Astrocyte (in vitro differentiated cells and primary cell): ENCODE results near the gene RPL35A. TPM values are rescaled to one million over a fixed set of nuclear protein-coding genes. Genes with fewer than 3 reads are reported as not detected.

Experiments
- DNase-seq: peaks from one replicate; pipeline ENCODE4 v3.0.0-alpha.2; 2010; ENCODE audit warnings: low read depth
- FAIRE-seq: peaks from 2 replicates; lab custom pipeline; 2011; peaks lifted over from hg19 to GRCh38; lab: Jason Lieb, UNC
- H2AFZ ChIP-seq: 2 replicates; pipeline ENCODE4 v1.6.0; 2012; ENCODE audit warnings: low read depth, low read length, inconsistent platforms
- H3K27ac ChIP-seq: 2 replicates; pipeline ENCODE4 v1.5.1; 2011; ENCODE audit warnings: low read depth, low read length, inconsistent platforms
- H3K27me3 ChIP-seq: 2 replicates; pipeline ENCODE4 v1.6.0; 2011; ENCODE audit warnings: low read length, inconsistent platforms; ENCODE audit not compliant: insufficient read depth
- H3K36me3 ChIP-seq: 2 replicates; pipeline ENCODE4 v1.5.1; 2011; ENCODE audit warnings: low read length, inconsistent platforms; ENCODE audit not compliant: insufficient read depth
- H3K4me1 ChIP-seq: 2 replicates; pipeline ENCODE4 v1.5.1; 2011; ENCODE audit warnings: low read length, inconsistent platforms; ENCODE audit not compliant: insufficient read depth
- H3K4me2 ChIP-seq: 2 replicates; pipeline ENCODE4 v1.6.0; 2012; ENCODE audit warnings: low read length, inconsistent platforms
- H3K4me3 ChIP-seq: 2 replicates; pipeline ENCODE4 v1.5.1; 2011; ENCODE audit warnings: low read depth, mild to moderate bottlenecking, low read length, inconsistent platforms; ENCODE audit not compliant: insufficient read depth
- H3K79me2 ChIP-seq: 2 replicates; pipeline ENCODE4 v1.6.0; 2012; ENCODE audit warnings: mild to moderate bottlenecking, low read length, inconsistent platforms; ENCODE audit not compliant: insufficient read depth
- H3K9ac ChIP-seq: 2 replicates; pipeline ENCODE4 v1.6.0; 2012; ENCODE audit warnings: mild to moderate bottlenecking, low read length, inconsistent platforms
- H3K9me3 ChIP-seq: 2 replicates; pipeline ENCODE4 v1.5.1; 2012; ENCODE audit warnings: low read depth, mild to moderate bottlenecking, low read length, inconsistent platforms; ENCODE audit not compliant: insufficient read depth
- H4K20me1 ChIP-seq: 2 replicates; pipeline ENCODE4 v1.6.0; 2012; ENCODE audit warnings: low read length, inconsistent platforms; ENCODE audit not compliant: insufficient read depth
- H3K27ac Mint-ChIP-seq: one replicate; pipeline ENCODE4 v1.8.0; 2021; ENCODE audit warnings: mild to moderate bottlenecking, mixed read lengths; ENCODE audit not compliant: unreplicated experiment
- H3K27me3 Mint-ChIP-seq: one replicate; pipeline ENCODE4 v1.8.0; 2021; ENCODE audit warnings: low read depth, mixed read lengths; ENCODE audit not compliant: unreplicated experiment
- H3K36me3 Mint-ChIP-seq: one replicate; pipeline ENCODE4 v1.8.0; 2021; ENCODE audit warnings: low read depth, mixed read lengths; ENCODE audit not compliant: unreplicated experiment
- H3K4me1 Mint-ChIP-seq: one replicate; pipeline ENCODE4 v1.8.0; 2021; ENCODE audit warnings: low read depth, mixed read lengths; ENCODE audit not compliant: unreplicated experiment
- H3K4me3 Mint-ChIP-seq: one replicate; pipeline ENCODE4 v1.8.0; 2021; ENCODE audit warnings: mild to moderate bottlenecking, moderate library complexity, mixed read lengths; ENCODE audit not compliant: unreplicated experiment
- H3K9me3 Mint-ChIP-seq: one replicate; pipeline ENCODE4 v1.8.0; 2021; ENCODE audit warnings: mild to moderate bottlenecking, mixed read lengths; ENCODE audit not compliant: unreplicated experiment
- EZH2 ChIP-seq: IDR thresholded peaks from 2 replicates; pipeline ENCODE4 v1.6.1; 2012; ENCODE audit warnings: mild to moderate bottlenecking, low read length, inconsistent platforms; ENCODE audit not compliant: insufficient read depth
- total RNA-seq: library from RNA; stranded (reverse); gene quantifications from 2 replicates; pipeline ENCODE4 v1.2.1, GENCODE V29; 2021
- TF ChIP-seq, protein P1 (sequence below): IDR thresholded peaks from 2 replicates; pipeline ENCODE4 v1.5.1; 2011; ENCODE audit warnings: low read depth, mild to moderate bottlenecking, inconsistent platforms, low read length, moderate library complexity; ENCODE audit not compliant: insufficient read depth

RPL35A gene
- total RNA-seq, 1 donor from 2014 or later: 1,031 TPM

DNA sequence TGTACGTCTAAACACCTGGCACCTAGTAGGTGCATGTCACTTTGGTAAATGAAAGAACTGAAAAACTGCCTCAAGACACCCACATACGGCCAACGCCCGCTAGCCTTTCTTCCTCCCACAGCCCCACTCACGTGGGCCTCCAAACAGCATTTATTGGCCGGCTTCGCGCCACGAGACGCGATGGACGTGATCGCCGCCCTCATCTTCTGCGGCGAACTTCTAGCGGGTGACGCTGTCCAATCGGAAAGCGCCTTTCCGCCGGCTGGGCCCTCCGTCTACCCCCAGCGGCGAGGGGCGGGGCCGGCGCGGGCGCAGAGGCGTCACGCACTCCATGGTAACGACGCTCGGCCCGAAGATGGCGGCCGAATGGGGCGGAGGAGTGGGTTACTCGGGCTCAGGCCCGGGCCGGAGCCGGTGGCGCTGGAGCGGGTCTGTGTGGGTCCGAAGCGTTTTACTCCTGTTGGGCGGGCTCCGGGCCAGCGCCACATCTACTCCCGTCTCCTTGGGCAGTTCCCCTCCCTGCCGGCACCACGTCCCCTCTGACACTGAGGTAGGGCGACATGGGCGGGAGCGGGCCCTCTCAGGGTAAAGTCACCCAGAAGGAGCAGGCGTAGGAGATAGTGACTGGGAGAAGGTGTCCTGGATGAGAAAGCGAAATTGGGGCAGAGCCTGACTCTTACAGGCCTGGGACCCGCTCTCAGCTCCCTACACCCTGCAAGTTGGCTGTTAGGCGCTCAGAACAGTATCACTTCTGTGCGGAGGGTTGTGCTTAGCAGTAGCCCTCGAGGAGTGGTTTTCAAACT lies 10.1 kb downstream of the RPL35A start, which contains the start of gene LMLN:
TSS of gene LMLN (plus strand) at position 327 of the 803 bp plus-strand sequence. CDS start at position 356, 29 bp downstream.
- peaks cover 15% of the 10 kb centered on the region for H3K36me3 ChIP-seq
- FAIRE-seq (peak; percentile 52), DNase-seq (peak; percentile 91)
- peak within 1 kb of the TSS; percentile 96 for H2AFZ ChIP-seq
- peak within 1 kb of the TSS; percentile 89 for H3K4me3 Mint-ChIP-seq
- TF ChIP-seq, protein P1, sequence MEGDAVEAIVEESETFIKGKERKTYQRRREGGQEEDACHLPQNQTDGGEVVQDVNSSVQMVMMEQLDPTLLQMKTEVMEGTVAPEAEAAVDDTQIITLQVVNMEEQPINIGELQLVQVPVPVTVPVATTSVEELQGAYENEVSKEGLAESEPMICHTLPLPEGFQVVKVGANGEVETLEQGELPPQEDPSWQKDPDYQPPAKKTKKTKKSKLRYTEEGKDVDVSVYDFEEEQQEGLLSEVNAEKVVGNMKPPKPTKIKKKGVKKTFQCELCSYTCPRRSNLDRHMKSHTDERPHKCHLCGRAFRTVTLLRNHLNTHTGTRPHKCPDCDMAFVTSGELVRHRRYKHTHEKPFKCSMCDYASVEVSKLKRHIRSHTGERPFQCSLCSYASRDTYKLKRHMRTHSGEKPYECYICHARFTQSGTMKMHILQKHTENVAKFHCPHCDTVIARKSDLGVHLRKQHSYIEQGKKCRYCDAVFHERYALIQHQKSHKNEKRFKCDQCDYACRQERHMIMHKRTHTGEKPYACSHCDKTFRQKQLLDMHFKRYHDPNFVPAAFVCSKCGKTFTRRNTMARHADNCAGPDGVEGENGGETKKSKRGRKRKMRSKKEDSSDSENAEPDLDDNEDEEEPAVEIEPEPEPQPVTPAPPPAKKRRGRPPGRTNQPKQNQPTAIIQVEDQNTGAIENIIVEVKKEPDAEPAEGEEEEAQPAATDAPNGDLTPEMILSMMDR: no peak
- no peak for TF ChIP-seq EZH2
- H3K4me1 ChIP-seq: peaks cover 29% of the 10 kb centered on the region
- H3K79me2 ChIP-seq: peaks cover 8% of the 10 kb centered on the region
- H3K4me1 Mint-ChIP-seq: peaks cover 21% of the 10 kb centered on the region
- peaks cover 24% of the 10 kb centered on the region for H4K20me1 ChIP-seq
- peak within 1 kb of the TSS; percentile 83 for H3K27ac ChIP-seq
- H3K9ac ChIP-seq: peak within 1 kb of the TSS; percentile 90
- no peaks in the 10 kb centered on the region for H3K27me3 ChIP-seq
- H3K4me3 ChIP-seq: peak within 1 kb of the TSS; percentile 90
- no peaks in the 10 kb centered on the region for H3K27me3 Mint-ChIP-seq
- peak within 1 kb of the TSS; percentile 94 for H3K4me2 ChIP-seq
- H3K9me3 ChIP-seq: no peaks in the 10 kb centered on the region
- H3K36me3 Mint-ChIP-seq: peaks cover 10% of the 10 kb centered on the region
- peak within 1 kb of the TSS; percentile 94 for H3K27ac Mint-ChIP-seq
- H3K9me3 Mint-ChIP-seq: no peaks in the 10 kb centered on the region

DNA sequence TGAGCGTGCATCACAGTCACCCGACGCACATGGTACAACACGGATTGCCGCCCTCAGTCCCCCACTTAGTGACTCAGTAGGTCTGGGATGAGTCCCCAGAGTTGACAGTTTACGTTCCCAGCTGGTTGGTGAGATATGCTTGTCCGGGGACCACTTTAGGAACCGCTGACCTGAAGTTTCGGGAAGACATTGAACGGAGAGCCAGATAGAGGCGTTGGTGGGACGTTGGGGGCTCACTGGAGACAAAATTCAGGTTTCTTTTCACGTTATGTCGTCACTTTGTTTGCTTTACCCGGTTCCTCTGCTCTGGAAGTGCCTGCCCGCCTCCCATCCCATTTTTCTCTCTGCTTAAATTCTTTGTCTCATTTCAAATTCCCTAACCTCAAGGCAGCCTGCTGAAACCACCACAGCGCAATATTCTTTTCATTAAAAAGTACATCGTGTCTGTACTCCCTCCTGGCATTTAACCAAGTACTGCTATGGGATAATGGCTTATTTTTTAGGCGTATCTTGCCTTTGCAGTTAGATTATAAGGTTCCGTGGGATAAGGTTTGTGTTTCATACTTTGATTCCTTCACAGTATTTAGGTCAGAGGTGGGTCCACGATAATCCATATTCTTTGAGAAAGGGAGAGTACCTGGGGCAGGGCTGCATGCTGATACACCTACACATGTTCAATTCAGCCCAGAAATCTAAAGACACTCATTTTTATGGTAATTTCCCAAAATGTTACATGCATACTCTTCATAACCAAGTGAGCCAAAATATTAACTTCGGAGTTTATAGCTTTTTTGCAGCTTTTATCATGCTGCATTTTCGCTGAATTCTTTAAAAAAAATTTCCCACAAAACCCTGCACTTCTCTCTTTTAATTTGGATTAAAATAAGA lies 10.9 kb downstream of the RPL35A start:
- TF ChIP-seq EZH2: no peak
- TF ChIP-seq, protein P1: no peak
- FAIRE-seq (no peak), DNase-seq (no peak)
- Histone ChIP-seq H3K27ac (peak overlapping the region; percentile 83), H3K27me3 (no peaks in the 10 kb centered on the region), H3K4me1 (peaks cover 27% of the 10 kb centered on the region), H3K4me3 (peak overlapping the region; percentile 90), H2AFZ (peak overlapping the region; percentile 96), H3K9ac (peak overlapping the region; percentile 90), H3K36me3 (peaks cover 8% of the 10 kb centered on the region), H3K79me2 (peaks cover under 1% of the 10 kb centered on the region), H3K4me2 (peak overlapping the region; percentile 94), H3K9me3 (no peaks in the 10 kb centered on the region), H4K20me1 (peaks cover 16% of the 10 kb centered on the region)
- Mint-ChIP-seq H3K36me3 (peaks cover 6% of the 10 kb centered on the region), H3K4me1 (peaks cover 20% of the 10 kb centered on the region), H3K4me3 (peak overlapping the region; percentile 89), H3K27me3 (no peaks in the 10 kb centered on the region), H3K27ac (peak overlapping the region; percentile 73), H3K9me3 (no peaks in the 10 kb centered on the region)
